Neural cell (in vitro differentiated cells): ENCODE measurements around the gene IFI44. TPM values are rescaled to one million over a fixed set of nuclear protein-coding genes. Genes with fewer than 3 reads are reported as not detected.

Source experiments
- H2AFZ ChIP-seq: fragments of 200-600, 300-800 bp; sonication (generic), shearing (Covaris generic); 2 replicates; pipeline ENCODE4 v1.6.0; 2014; ENCODE audit warnings: low read depth, mild to moderate bottlenecking, antibody characterized with exemption, low read length, moderate library complexity
- H3F3A ChIP-seq: fragments of 200-600 bp; shearing (Covaris generic); 2 replicates; pipeline ENCODE4 v1.6.1; 2016; ENCODE audit warnings: mild to moderate bottlenecking, moderate library complexity, mixed read lengths, antibody characterized with exemption, low read length; ENCODE audit not compliant: insufficient read depth, poor library complexity, severe bottlenecking
- H3K27ac ChIP-seq: fragments of 200-600, 300-800 bp; sonication (generic), shearing (Covaris generic); 2 replicates; pipeline ENCODE4 v1.5.1; 2014; ENCODE audit warnings: mild to moderate bottlenecking, low read length, moderate library complexity
- H3K27me3 ChIP-seq: fragments of 300-800, 200-600 bp; sonication (generic), shearing (Covaris generic); 2 replicates; pipeline ENCODE4 v1.6.0; 2014; ENCODE audit warnings: mild to moderate bottlenecking, low read depth, low read length, moderate library complexity; ENCODE audit not compliant: insufficient read depth
- H3K36me3 ChIP-seq: fragments of 300-800, 200-600 bp; sonication (generic), shearing (Covaris generic); 2 replicates; pipeline ENCODE4 v1.5.1; 2014; ENCODE audit warnings: mild to moderate bottlenecking, antibody characterized with exemption, low read length, moderate library complexity; ENCODE audit not compliant: insufficient read depth
- H3K4me2 ChIP-seq: fragments of 300-800, 200-600 bp; sonication (generic), shearing (Covaris generic); 2 replicates; pipeline ENCODE4 v1.6.0; 2014; ENCODE audit warnings: mild to moderate bottlenecking, low read length
- H3K4me3 ChIP-seq: fragments of 300-800, 200-600 bp; sonication (generic), shearing (Covaris generic); 2 replicates; pipeline ENCODE4 v1.5.1; 2014; ENCODE audit warnings: mild to moderate bottlenecking, low read length, moderate library complexity
- H3K79me2 ChIP-seq: fragments of 200-600 bp; shearing (Covaris generic); replicated peaks from 2 replicates; pipeline ENCODE4 v1.6.0; 2014; ENCODE audit warnings: mild to moderate bottlenecking, low read length, moderate library complexity; ENCODE audit not compliant: insufficient read depth
- H3K9ac ChIP-seq: fragments of 300-800, 200-600 bp; sonication (generic), shearing (Covaris generic); 2 replicates; pipeline ENCODE4 v1.6.1; 2016; ENCODE audit warnings: mild to moderate bottlenecking, low read length, mixed read lengths
- H3K9me2 ChIP-seq: fragments of 200-600 bp; shearing (Covaris generic); 2 replicates; pipeline ENCODE4 v1.6.1; 2016; ENCODE audit warnings: mild to moderate bottlenecking, low read length, mixed read lengths; ENCODE audit not compliant: insufficient read depth
- H3K9me3 ChIP-seq: fragments of 200-600, 300-800 bp; sonication (generic), shearing (Covaris generic); 2 replicates; pipeline ENCODE4 v1.6.1; 2016; ENCODE audit warnings: mild to moderate bottlenecking, mixed run types, low read length, moderate library complexity, mixed read lengths
- H4K20me1 ChIP-seq: fragments of 200-600 bp; shearing (Covaris generic); 2 replicates; pipeline ENCODE4 v1.6.1; 2016; ENCODE audit warnings: mild to moderate bottlenecking, mixed run types; ENCODE audit not compliant: insufficient read depth
- EP300 ChIP-seq: fragments of 450-650 bp; conservative IDR thresholded peaks from 2 replicates; pipeline ENCODE4 v1.6.1; 2014; ENCODE audit warnings: antibody characterized with exemption, mild to moderate bottlenecking, moderate library complexity; ENCODE audit not compliant: poor library complexity, severe bottlenecking
- EZH2 ChIP-seq: fragments of 200-600, 300-800 bp; shearing (Covaris generic), sonication (generic); IDR thresholded peaks from 2 replicates; pipeline ENCODE4 v1.6.1; 2014; ENCODE audit warnings: antibody characterized with exemption, low read length, borderline replicate concordance, mild to moderate bottlenecking; ENCODE audit not compliant: insufficient read depth, poor library complexity, severe bottlenecking
- MXI1 ChIP-seq: fragments of 450-650 bp; conservative IDR thresholded peaks from 2 replicates; pipeline ENCODE4 v1.6.1; 2014; ENCODE audit warnings: antibody characterized with exemption, mild to moderate bottlenecking; ENCODE audit not compliant: poor library complexity, severe bottlenecking
- POLR2AphosphoS5 ChIP-seq: IDR thresholded peaks from 2 replicates; pipeline ENCODE4 v1.6.1; 2012
- RAD21 ChIP-seq: fragments of 450-650 bp; conservative IDR thresholded peaks from 2 replicates; pipeline ENCODE4 v1.6.1; 2014; ENCODE audit warnings: antibody characterized with exemption, mild to moderate bottlenecking, moderate library complexity
- SMC3 ChIP-seq: fragments of 450-650 bp; conservative IDR thresholded peaks from 2 replicates; pipeline ENCODE4 v1.6.1; 2014; ENCODE audit warnings: antibody characterized with exemption, mild to moderate bottlenecking, moderate library complexity; ENCODE audit not compliant: poor library complexity
- TAF1 ChIP-seq: IDR thresholded peaks from 2 replicates; pipeline ENCODE4 v1.6.1; 2012; ENCODE audit warnings: low read depth
- polyA plus RNA-seq: library from polyadenylated mRNA; depleted of rRNA; stranded (reverse); fragments of >200 nt; gene quantifications from 2 replicates; pipeline ENCODE4 v1.2.3, GENCODE V29; 2014
- TF ChIP-seq, protein P1 (sequence below): IDR thresholded peaks from 2 replicates; pipeline ENCODE4 v1.6.1; 2012; ENCODE audit warnings: borderline replicate concordance
- TF ChIP-seq, protein P2 (sequence below): fragments of 450-650 bp; IDR thresholded peaks from 2 replicates; pipeline ENCODE4 v1.5.1; 2014; ENCODE audit warnings: antibody characterized with exemption, mild to moderate bottlenecking, moderate library complexity; ENCODE audit not compliant: poor library complexity, severe bottlenecking

Gene IFI44
- polyA plus RNA-seq, 1 donor from 2014 or later = not detected

DNA sequence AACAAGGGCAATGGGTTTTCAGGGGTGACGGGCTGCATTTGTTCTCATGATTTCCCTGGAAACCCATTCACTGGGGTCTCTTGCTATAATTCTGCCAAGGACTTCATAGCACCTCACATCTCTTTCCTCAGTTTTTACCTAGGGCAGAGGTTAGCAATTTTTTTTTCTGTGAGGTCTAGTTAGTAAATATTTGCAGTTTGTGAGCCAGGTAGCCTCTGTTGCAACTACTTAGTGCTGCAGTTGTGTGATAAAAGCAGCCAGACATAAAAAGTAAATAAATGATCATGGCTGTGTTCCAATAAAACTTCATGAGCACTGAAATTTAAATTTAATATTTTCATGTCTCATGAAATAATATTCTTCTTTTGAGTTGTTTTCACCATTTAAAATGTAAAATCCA lies 37.7 kb downstream of the IFI44 start:
- Histone ChIP-seq H3K79me2 (no peaks in the 10 kb centered on the region), H3K4me3 (no peak overlapping the region), H3K27ac (no peak overlapping the region), H3K9me2 (no peaks in the 10 kb centered on the region), H3F3A (no peaks in the 10 kb centered on the region), H3K9me3 (no peaks in the 10 kb centered on the region), H2AFZ (no peak overlapping the region), H3K4me2 (no peak overlapping the region), H3K27me3 (no peaks in the 10 kb centered on the region), H4K20me1 (no peaks in the 10 kb centered on the region), H3K36me3 (no peaks in the 10 kb centered on the region), H3K9ac (no peak overlapping the region)
- TF ChIP-seq MXI1 (no peak), EZH2 (no peak), SMC3 (no peak), POLR2AphosphoS5 (no peak), TAF1 (no peak), RAD21 (no peak), EP300 (no peak)
- TF ChIP-seq, protein P1, sequence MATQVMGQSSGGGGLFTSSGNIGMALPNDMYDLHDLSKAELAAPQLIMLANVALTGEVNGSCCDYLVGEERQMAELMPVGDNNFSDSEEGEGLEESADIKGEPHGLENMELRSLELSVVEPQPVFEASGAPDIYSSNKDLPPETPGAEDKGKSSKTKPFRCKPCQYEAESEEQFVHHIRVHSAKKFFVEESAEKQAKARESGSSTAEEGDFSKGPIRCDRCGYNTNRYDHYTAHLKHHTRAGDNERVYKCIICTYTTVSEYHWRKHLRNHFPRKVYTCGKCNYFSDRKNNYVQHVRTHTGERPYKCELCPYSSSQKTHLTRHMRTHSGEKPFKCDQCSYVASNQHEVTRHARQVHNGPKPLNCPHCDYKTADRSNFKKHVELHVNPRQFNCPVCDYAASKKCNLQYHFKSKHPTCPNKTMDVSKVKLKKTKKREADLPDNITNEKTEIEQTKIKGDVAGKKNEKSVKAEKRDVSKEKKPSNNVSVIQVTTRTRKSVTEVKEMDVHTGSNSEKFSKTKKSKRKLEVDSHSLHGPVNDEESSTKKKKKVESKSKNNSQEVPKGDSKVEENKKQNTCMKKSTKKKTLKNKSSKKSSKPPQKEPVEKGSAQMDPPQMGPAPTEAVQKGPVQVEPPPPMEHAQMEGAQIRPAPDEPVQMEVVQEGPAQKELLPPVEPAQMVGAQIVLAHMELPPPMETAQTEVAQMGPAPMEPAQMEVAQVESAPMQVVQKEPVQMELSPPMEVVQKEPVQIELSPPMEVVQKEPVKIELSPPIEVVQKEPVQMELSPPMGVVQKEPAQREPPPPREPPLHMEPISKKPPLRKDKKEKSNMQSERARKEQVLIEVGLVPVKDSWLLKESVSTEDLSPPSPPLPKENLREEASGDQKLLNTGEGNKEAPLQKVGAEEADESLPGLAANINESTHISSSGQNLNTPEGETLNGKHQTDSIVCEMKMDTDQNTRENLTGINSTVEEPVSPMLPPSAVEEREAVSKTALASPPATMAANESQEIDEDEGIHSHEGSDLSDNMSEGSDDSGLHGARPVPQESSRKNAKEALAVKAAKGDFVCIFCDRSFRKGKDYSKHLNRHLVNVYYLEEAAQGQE = no peak
- TF ChIP-seq, protein P2, sequence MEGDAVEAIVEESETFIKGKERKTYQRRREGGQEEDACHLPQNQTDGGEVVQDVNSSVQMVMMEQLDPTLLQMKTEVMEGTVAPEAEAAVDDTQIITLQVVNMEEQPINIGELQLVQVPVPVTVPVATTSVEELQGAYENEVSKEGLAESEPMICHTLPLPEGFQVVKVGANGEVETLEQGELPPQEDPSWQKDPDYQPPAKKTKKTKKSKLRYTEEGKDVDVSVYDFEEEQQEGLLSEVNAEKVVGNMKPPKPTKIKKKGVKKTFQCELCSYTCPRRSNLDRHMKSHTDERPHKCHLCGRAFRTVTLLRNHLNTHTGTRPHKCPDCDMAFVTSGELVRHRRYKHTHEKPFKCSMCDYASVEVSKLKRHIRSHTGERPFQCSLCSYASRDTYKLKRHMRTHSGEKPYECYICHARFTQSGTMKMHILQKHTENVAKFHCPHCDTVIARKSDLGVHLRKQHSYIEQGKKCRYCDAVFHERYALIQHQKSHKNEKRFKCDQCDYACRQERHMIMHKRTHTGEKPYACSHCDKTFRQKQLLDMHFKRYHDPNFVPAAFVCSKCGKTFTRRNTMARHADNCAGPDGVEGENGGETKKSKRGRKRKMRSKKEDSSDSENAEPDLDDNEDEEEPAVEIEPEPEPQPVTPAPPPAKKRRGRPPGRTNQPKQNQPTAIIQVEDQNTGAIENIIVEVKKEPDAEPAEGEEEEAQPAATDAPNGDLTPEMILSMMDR = no peak

DNA sequence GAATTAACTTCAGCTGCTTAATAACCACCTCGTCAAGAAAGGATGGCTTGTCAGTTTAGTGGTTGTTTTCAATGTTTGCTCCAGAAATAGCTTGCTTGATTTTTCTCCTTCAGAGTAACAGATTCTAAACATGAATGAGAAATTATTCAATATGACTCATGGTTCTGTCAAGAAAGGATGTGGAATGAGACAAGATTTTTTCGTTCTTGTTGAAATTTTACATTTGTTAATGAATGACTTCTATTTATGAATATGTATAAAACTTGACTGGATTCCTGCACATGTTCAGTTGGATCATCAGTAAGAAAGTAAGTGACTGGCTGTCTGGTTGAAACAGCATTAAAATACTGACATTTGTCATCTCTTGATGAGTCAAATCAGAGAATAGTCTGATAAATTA lies 38.3 kb downstream of the IFI44 start:
- H3K9me2 ChIP-seq = no peaks in the 10 kb centered on the region
- H4K20me1 ChIP-seq = no peaks in the 10 kb centered on the region
- no peak overlapping the region for H3K4me3 ChIP-seq
- no peak overlapping the region for H3K4me2 ChIP-seq
- H3K9me3 ChIP-seq = no peaks in the 10 kb centered on the region
- TF ChIP-seq TAF1 (no peak), SMC3 (no peak), EZH2 (no peak), POLR2AphosphoS5 (no peak), MXI1 (no peak)
- TF ChIP-seq, protein P1 = no peak
- no peak overlapping the region for H3K9ac ChIP-seq
- no peaks in the 10 kb centered on the region for H3K27me3 ChIP-seq
- H2AFZ ChIP-seq = no peak overlapping the region
- no peaks in the 10 kb centered on the region for H3K79me2 ChIP-seq
- no peak overlapping the region for H3K27ac ChIP-seq
- H3K36me3 ChIP-seq = no peaks in the 10 kb centered on the region
- no peaks in the 10 kb centered on the region for H3F3A ChIP-seq
